Body of pancreas (tissue), 4 donors: ENCODE data around the gene GCNA.

Experiments
- POLR2A ChIP-seq, 3 donors: fragments of 450-650 bp; IDR thresholded peaks; one replicate each; pipeline ENCODE4 v1.6.1; 2016; ENCODE audit warnings: antibody characterized with exemption in 3 of 3, mild to moderate bottlenecking in 2 of 3
- TF ChIP-seq, protein P1 (sequence below), 7 experiments: fragments of 450-650 bp in 4 of 7; fragments of 200-600 bp in 3 of 7; sonication (generic) in 3 of 7; IDR thresholded peaks; one replicate each; pipeline ENCODE4 v1.5.1; 2016 to 2019; ENCODE audit warnings: antibody characterized with exemption in 7 of 7

DNA sequence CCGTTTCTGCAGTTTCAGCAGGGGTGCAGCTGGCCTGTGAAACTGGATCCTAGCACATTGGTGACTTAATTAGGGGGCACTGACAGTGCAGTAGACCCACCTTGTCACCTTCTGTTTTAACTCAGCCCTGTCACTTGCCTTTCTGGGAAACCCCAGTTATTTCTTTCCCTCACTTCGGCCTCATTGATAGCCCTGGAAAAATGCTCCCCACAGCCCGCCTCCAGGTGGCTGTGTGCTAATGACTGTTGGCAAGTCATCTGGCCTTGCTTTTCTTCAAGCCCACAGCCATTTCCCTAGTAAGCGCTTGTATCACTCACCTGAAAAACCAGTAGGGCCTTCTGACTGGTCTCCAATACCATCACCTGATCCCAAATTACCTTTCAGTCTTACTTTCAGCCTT, 36.8 kb downstream of the GCNA start:
- TF ChIP-seq, protein P1, sequence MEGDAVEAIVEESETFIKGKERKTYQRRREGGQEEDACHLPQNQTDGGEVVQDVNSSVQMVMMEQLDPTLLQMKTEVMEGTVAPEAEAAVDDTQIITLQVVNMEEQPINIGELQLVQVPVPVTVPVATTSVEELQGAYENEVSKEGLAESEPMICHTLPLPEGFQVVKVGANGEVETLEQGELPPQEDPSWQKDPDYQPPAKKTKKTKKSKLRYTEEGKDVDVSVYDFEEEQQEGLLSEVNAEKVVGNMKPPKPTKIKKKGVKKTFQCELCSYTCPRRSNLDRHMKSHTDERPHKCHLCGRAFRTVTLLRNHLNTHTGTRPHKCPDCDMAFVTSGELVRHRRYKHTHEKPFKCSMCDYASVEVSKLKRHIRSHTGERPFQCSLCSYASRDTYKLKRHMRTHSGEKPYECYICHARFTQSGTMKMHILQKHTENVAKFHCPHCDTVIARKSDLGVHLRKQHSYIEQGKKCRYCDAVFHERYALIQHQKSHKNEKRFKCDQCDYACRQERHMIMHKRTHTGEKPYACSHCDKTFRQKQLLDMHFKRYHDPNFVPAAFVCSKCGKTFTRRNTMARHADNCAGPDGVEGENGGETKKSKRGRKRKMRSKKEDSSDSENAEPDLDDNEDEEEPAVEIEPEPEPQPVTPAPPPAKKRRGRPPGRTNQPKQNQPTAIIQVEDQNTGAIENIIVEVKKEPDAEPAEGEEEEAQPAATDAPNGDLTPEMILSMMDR (IDR thresholded peaks at IDR 0.05): no peak
- TF ChIP-seq POLR2A (IDR thresholded peaks at IDR 0.05): no peak
